PC-9 (cell line): Measurements from ENCODE around the gene ENKUR.

Source experiments
- CTCF ChIP-seq: fragments of 200-600 bp; sonication (generic); conservative IDR thresholded peaks from 2 replicates; pipeline ENCODE4 v1.6.1; 2017; ENCODE audit warnings: mixed run types, antibody characterized with exemption, mild to moderate bottlenecking, moderate library complexity
- EZH2 ChIP-seq: fragments of 200-600 bp; sonication (generic); IDR thresholded peaks from 2 replicates; pipeline ENCODE4 v1.8.0; 2017; ENCODE audit warnings: antibody characterized with exemption, low read depth

GRCh38 chr10:24959382-24959730, 56.6 kb downstream of the ENKUR start:
- no peak for TF ChIP-seq CTCF
- TF ChIP-seq EZH2, result no peak
